HG02981 (cell line): ENCODE measurements around the gene OR52N2.

ENCODE experiments used
- ATAC-seq: cut with Tn5 transposase; IDR thresholded peaks from one replicate; pipeline ENCODE4 v1.9.1; 2021; ENCODE audit warnings: mild to moderate bottlenecking, moderate library complexity; ENCODE audit not compliant: unreplicated experiment

Gene OR52N2

GRCh38 chr11:5808500-5809121 is at the start of gene OR52N2:
TSS of gene OR52N2 (plus strand) at chr11:5808924. CDS start at chr11:5820336, 11,412 bp downstream.
- peak; percentile 89 for ATAC-seq

GRCh38 chr11:5767056-5767455 is 41.7 kb upstream of the OR52N2 start:
- no peak for ATAC-seq

- no peak for ATAC-seq
Observed at GRCh38 chr11:5783255-5783654, 25.5 kb upstream of the OR52N2 start, which contains the start of gene OR52N5. TSS of gene OR52N5 (minus strand) at chr11:5783355. CDS start at chr11:5778634, 4,721 bp downstream.

- no peak for ATAC-seq
Observed at GRCh38 chr11:5791165-5791564, 17.6 kb upstream of the OR52N2 start, which contains the start of gene OR52N1. TSS of gene OR52N1 (minus strand) at chr11:5791265. CDS start at chr11:5788816, 2,449 bp downstream.

GRCh38 chr11:5796541-5796940 is 12.2 kb upstream of the OR52N2 start:
- no peak for ATAC-seq

- ATAC-seq: no peak
Observed at GRCh38 chr11:5803982-5804381, 4.7 kb upstream of the OR52N2 start.

- ATAC-seq: no peak
Observed at GRCh38 chr11:5807580-5807979, 1.1 kb upstream of the OR52N2 start.

GRCh38 chr11:5809122-5809519 is 397 bp downstream of the OR52N2 start:
- ATAC-seq: peak; percentile 31

GRCh38 chr11:5809905-5810795 is 1.4 kb downstream of the OR52N2 start:
- no peak for ATAC-seq

GRCh38 chr11:5815534-5815933 is 6.8 kb downstream of the OR52N2 start:
- ATAC-seq: peak; percentile 50

- no peak for ATAC-seq
Observed at GRCh38 chr11:5818245-5818886, 9.6 kb downstream of the OR52N2 start.

GRCh38 chr11:5831196-5831829 is 22.6 kb downstream of the OR52N2 start:
- no peak for ATAC-seq

GRCh38 chr11:5833446-5833845 is 24.7 kb downstream of the OR52N2 start:
- no peak for ATAC-seq

- ATAC-seq: no peak
Observed at GRCh38 chr11:5837695-5838094, 29.0 kb downstream of the OR52N2 start.

GRCh38 chr11:5841797-5842196 is 33.1 kb downstream of the OR52N2 start, which contains the start of gene OR52E6:
TSS of gene OR52E6 (minus strand) at chr11:5841897. CDS start at chr11:5841897, 0 bp downstream.
- no peak for ATAC-seq

GRCh38 chr11:5846701-5847100 is 38.0 kb downstream of the OR52N2 start:
- no peak for ATAC-seq

GRCh38 chr11:5847711-5848110 is 39.0 kb downstream of the OR52N2 start:
- no peak for ATAC-seq

GRCh38 chr11:5851002-5851401 is 42.3 kb downstream of the OR52N2 start:
- ATAC-seq: no peak

GRCh38 chr11:5857590-5857989 is 48.9 kb downstream of the OR52N2 start, which contains the start of gene OR52E8:
TSS of gene OR52E8 (minus strand) at chr11:5857690. CDS start at chr11:5857690, 0 bp downstream.
- ATAC-seq: no peak

- ATAC-seq: no peak
Observed at GRCh38 chr11:5865826-5866225, 57.1 kb downstream of the OR52N2 start.
